Endothelial cell of hepatic sinusoid (primary cell): ENCODE results near the gene GAD2.

Experiments used
- in situ Hi-C: cut with HindIII; loops from 2 replicates; pipeline ENCODE4 v1.10.0; 2017; ENCODE audit warnings: low sequenced_read_pairs

The GAD2 gene

DNA sequence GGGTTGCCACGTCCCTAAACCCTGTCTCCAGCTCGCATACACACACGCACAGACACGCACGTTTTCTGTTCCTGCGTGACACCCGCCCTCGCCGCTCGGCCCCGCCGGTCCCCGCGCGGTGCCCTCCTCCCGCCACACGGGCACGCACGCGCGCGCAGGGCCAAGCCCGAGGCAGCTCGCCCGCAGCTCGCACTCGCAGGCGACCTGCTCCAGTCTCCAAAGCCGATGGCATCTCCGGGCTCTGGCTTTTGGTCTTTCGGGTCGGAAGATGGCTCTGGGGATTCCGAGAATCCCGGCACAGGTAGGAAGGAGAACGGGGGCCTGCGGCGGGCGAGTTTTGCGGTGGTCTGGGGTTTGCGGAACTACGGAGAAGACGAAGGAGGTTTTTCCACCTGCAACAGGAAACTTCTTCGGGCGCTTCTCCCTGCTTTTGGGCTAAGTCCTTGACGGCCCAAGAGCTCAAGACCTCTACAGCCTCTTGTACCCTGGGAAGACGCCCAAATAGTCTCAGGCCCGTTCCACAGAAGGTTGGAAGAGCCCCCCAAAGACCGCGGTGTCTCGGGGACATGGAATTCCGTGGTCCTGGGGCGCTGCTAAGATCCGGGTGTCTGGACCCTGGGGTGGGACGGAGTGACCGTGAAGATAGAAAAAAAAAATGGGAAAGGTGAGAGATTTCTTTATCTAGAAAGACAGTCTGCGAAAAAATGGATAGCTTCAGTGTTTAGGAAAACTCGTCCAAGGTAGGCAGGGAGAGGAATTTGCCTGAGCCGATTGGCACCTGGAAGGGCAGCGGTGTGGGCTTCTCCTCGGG is at the start of gene GAD2:
TSS of gene GAD2 (plus strand) at position 190 of the 811 bp plus-strand sequence. CDS start at position 226, 36 bp downstream.
- in situ Hi-C loops = no loop called here

DNA sequence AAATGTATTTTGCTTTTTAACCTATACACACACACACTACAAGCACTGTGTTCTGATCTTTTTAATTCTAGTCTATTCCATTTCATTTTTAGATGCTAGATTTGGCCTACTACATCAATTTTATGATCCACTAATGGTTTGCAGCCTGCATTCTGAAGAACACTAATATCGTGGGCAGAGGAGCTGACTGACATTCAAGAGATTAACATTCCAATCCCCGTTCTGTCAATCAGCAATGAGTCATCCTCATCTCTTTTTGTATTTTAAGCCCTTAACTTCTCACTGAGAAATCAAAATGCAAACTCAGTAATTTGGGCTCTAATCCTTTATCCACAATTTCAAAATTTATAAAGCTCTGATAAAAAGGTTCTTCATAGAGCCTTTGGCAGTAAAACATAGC is 47.1 kb upstream of the GAD2 start:
- in situ Hi-C loops = no loop called here

DNA sequence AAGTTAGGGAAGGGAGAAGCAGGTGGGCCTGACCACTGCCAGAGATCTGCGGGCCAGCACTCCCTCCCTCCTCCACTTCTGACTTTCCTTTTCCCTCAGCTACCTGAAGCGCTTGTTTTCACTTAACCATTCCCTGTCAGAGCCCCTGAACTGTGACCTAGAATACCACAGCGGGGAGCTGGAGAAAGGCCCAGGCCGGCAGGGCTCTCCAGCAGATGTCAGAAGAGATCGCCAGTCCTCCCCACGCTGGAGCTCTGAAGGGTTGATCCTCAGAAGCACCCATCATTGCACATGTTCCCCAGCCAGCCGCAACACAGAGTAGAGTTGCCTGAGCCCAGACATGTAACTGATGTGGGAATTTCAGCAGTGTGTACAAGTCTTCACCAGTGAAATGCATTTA is 44.4 kb upstream of the GAD2 start:
- in situ Hi-C loops = no loop called here

- in situ Hi-C loops = no loop called here
Measured at GRCh38 chr10:26173837-26174236, 42.7 kb upstream of the GAD2 start.

DNA sequence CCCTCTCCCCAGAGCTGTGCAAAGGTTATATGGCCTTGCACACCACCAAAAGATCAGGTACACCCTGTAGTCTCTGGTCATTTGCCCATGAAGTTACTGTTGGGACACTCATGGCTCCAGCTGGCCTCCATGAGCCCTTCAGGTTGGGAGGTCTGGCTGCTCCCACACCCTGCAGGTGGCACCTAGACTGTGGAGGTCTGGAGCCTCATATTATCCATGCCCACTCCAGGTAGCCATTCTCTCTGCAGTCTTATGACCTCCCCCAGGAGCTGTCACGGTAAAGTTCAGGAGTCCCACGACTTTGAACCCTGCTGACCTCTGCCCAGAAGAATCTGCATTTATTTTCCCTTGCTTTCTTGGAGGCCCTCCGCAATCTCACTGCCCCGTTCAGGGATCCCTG is 39.2 kb upstream of the GAD2 start:
- in situ Hi-C loops = no loop called here

DNA sequence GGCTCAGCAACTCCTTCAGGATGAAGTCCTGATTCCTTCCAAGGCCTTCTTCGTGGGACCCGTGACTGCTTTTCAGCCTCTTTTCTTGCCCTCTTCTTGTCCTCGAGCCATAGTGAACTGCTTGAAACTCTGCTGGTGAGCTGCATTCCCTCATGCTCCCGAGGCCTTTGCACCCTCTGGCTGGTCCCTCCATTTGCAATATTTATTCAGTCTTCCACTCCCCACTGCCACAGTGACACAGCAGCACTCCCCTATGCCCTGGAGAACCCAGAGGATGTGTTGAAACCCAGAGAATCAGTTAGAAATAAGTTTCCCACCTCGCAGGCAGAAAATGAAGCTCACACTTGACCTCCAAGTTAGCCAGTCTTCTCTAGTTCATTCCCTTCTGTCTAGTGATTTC is 22.3 kb upstream of the GAD2 start:
- in situ Hi-C loops = no loop called here

- in situ Hi-C loops = no loop called here
Measured at GRCh38 chr10:26197248-26197647, 19.3 kb upstream of the GAD2 start.

DNA sequence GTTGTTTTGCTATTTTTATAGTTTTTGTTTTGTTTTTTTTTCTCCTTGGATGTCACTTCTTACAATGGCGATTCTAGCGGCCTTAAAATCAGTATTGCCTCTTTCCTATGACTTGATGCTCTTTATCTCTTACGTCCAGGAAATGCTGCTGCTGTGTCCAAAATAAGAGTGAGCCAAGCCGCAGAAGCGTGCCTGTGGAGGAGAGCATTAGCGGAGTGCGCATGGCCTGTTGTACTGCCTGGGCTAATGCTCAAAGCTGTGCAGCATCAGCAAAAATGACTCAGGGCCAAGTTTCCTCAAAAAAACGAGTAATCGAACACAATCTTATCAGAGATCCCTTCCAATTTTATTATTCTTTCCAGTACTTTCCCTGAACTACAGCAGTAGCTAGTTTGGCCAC is 18.5 kb upstream of the GAD2 start:
- in situ Hi-C loops = no loop called here

GRCh38 chr10:26199841-26200240 is 16.7 kb upstream of the GAD2 start:
- in situ Hi-C loops = no loop called here

DNA sequence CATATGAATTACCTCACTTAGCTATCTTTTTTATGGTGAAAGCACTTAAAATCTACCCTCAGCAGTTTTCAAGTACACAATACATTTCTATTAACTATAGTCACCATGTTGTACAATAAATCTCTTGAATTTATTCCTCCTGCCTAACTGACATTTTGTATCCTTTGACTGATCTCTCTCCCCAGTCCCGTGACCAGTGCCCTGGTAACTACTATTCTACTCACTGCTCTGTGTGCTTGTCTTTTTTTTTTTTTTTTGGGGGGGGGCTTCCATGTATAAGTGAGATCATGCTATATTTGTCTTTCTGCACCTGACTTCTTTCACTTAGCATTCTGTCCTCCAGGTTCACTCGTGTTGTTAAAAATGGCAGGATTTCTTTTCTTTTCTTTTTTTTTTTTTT is 11.4 kb upstream of the GAD2 start:
- in situ Hi-C loops = no loop called here

DNA sequence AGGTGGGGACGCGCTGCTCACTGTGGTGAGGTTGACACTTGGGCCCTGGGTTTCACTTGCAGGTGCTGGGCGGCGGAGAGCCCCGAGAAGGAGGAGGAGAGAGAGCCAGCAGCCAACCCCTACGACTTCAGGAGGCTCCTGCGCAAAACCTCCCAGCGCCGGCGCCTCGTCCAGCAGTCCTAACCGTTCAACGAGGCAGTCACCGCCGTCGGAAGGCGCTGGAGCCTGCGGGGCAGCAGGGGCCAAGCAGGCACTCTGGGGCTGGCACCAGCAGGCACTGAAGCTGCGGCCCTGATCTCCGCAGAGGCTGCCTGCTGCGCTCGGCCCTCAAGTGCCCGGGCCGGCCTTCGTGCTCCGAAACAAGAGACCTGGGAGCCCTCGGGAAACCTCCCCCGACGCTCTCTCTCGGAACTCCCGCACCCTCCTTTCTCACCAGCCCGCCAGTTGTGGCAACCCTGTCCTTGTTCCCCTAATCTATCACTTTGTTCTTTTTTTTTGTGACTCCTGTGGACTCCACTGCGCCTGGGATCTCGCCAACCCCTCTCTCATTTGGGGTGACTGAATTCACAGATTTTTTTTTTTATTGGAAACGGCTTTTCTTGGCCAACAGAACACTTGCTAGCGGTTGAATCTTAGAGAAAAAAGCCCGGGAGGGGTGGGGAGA is 4.7 kb upstream of the GAD2 start:
- in situ Hi-C loops = no loop called here

- in situ Hi-C loops = no loop called here
Measured at GRCh38 chr10:26212511-26212910, 4.1 kb upstream of the GAD2 start.

DNA sequence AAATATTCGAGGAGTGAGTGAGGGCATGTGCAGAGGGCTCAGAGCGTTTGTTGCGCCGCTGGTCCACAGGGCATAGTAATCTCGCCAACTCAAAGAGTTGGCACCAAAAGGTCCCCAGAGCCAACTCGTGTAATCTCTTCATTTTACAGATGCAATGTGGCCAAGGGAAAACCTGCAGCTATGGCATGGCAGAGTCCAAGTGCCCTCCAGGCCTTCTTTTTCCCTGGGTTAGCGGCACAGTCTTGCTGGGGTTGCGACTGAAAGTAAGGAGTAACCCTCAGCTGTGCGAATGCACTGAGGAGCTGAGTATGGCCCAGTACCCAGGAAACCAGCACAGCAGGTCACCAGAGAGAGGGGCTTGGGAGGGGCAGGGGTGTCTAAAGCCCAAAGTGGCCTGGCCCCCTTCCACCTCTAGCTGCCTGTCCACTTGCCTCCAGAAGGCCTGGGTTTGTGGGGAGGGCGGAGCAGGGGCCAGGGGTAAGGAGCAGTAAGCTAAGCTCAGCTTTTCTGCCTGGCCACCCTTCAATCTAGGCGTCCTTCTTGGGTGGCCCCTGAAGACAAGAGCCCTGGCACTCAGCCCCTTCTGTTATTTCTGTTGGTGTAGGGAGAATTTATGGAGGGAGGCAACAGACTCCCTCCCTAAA is 3.3 kb upstream of the GAD2 start:
- in situ Hi-C loops = no loop called here

DNA sequence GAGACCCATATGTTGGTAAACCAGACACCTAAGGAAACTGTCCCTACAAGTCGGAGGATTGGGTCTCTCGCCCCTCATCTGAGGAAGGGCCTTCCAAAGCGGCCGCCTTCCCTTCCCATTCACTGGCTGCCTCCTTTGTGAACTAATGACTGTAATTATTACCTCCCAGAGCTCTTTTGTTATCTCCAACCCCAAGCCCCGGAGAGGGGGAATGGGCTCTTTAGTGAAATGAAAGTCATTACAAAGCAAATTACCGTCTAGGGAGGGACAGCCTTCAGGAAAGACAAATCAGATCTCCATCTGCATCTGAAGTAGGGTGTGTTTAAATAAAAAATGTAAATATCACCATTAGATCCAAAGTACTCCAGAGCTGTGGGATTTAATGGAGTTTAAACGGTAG is 2.6 kb upstream of the GAD2 start:
- in situ Hi-C loops = no loop called here

DNA sequence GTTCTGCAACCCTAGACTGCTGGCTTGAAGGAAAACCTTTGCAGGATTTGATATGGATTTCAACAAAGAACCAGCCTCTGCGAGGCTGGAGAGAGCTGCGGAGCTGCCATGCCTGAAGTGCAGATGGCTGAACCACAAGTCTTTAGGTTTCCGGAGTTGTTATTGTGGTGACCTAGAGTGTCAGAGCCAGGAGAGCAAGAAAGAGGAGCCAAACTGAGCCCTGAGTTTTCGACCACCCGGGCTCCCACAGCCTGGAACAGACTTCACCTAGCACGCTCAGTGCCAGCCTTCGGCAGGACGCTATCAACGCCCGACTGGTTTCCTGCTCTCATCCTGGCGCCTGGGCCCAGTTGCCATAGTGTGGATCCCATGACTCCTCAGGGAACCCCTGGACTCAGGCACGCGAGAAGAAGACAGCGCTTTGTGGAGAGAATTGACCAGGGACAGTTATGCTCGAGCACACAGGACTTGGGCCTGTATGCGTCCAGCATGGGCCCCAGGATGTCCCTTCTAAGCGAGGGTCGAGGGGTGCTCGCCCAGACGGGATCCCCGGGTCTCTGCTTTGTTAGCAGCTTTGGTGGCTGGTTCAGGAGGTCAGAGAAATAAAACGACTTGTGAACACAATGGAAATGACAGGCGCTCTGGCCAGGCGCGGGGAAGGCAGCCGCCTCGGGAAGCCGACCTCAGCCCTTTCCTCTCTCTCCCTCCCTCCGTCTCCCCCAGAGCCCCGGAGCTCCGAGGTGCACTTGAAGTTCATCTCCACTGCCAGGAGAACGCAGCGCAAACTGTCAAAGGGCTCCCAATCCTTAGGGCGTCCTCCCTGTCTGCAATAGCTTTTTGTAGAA is 1.8 kb upstream of the GAD2 start:
- in situ Hi-C loops = no loop called here

DNA sequence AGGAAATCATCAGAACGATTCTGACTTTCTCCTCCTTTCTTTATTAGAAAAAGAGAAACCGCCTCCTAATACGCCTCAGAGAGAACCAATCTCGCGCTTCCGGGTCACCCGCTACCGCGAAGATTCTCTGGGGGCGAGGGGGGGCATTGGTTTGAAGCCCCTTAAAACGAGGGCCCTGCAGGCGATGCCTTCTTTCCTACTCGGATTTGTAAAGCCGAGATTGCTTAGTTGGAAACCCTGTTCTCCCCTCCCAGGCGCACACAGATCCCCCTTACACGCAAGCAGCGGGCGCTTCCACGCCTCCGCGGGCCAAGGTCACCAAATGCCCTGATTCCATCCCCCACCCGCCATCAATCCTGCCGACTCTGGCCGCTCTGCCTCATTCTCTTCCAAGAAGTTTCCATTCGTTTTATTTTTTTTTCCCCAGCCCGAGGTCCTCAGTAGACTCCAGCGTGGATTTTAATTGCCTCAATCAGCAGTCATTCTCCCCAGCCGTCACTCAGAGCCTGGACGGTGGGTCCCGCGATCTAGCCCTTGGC is 1.1 kb upstream of the GAD2 start:
- in situ Hi-C loops = no loop called here

GRCh38 chr10:26215935-26216584 is 514 bp upstream of the GAD2 start:
- in situ Hi-C loops = no loop called here

GRCh38 chr10:26217396-26218086 is 967 bp downstream of the GAD2 start:
- in situ Hi-C loops = no loop called here

- in situ Hi-C loops = no loop called here
Measured at GRCh38 chr10:26219676-26220075, 3.1 kb downstream of the GAD2 start.

DNA sequence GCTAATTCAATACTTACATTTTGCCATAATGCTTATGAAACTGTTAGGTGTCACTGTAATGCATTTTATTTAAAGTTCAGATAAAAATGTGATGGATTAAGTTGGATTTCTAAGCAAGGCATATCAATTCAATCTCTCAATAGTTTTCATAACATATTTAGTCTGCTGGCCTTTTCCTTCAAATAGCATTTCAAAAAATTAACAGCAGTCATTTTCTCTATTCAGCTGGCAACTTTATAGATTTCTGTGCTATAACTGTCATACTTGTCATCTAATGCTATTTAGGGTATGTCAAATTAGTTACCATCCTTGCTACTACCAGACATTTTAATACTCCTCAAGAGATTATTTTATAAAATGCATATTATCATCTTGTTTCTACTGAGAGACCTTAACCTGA is 4.3 kb downstream of the GAD2 start:
- in situ Hi-C loops = no loop called here
